ENCODE results near the gene TRIM6. TPM values are rescaled to one million over a fixed set of nuclear protein-coding genes. Genes with fewer than 3 reads are reported as not detected.
"Not testable (repeated sequence)": the region's sequence is repeated elsewhere in the genome, so short reads cannot be mapped to it uniquely, and the experiment has no call there.

TRIM6 gene
- total RNA-seq, 1 experiment from 2014 or later: 17.9 TPM

GRCh38 chr11:5600374-5600851, 4.0 kb downstream of the TRIM6 start:
- H3K79me2 ChIP-seq (ENCODE audit: insufficient read depth, low read length): peaks cover 6% of the 10 kb centered on the region; the same call in 1 of the 2 replicates
- H3K4me3 Mint-ChIP-seq: no peak overlapping the region
- H3K27ac Mint-ChIP-seq: no peak overlapping the region

DNA sequence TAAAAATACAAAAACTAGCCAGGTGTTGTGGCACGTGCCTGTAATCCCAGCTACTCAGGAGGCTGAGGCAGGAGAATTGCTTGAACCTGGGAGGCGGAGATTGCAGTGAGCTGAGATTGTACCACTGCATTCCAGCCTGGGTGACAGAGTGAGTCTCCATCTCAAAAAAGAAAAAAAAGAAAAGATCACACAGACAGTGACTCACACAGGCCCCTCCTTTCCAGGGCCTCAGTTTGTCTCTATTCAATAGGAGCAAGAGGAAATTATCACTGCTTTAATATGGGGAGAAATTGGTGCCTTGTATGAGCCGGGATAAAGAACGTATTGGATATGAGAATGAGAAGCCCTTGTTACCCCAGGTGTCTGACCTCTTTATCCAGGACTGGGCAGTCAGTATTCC, 6.4 kb downstream of the TRIM6 start:
- H3K27me3 Mint-ChIP-seq (ENCODE audit: low read depth); H2BK20ac ChIP-seq (ENCODE audit: low read depth, low read length, poor library complexity, severe bottlenecking); H2BK120ac ChIP-seq (ENCODE audit: low read depth, low read length, poor library complexity, severe bottlenecking); H3K23me2 ChIP-seq (ENCODE audit: insufficient read length, low read depth, low read length, poor library complexity, severe bottlenecking); DNase-seq; H3K27me3 ChIP-seq (ENCODE audit: insufficient read depth, low read length); H3K14ac ChIP-seq (ENCODE audit: insufficient read depth, low read length); H3K4ac ChIP-seq (ENCODE audit: low read depth, low read length); H3K27ac Mint-ChIP-seq; H3K4me1 ChIP-seq (ENCODE audit: insufficient read depth, low read length); H3K9me3 Mint-ChIP-seq; H3K79me1 ChIP-seq (ENCODE audit: insufficient read depth, low read depth, low read length, poor library complexity, severe bottlenecking); H2BK15ac ChIP-seq (ENCODE audit: low read depth, low read length); H2BK5ac ChIP-seq (ENCODE audit: insufficient read length, low read length); H3K4me2 ChIP-seq (ENCODE audit: insufficient read depth, insufficient read length, low read length); H3K9ac ChIP-seq (ENCODE audit: extremely low read depth, insufficient read length, low read length); H2AK5ac ChIP-seq (ENCODE audit: insufficient read length, low read length); H3K23ac ChIP-seq (ENCODE audit: insufficient read length, low read depth, low read length); H4K5ac ChIP-seq (ENCODE audit: insufficient read length, low read depth, low read length); H3K56ac ChIP-seq (ENCODE audit: insufficient read length, low read depth, low read length); H3K18ac ChIP-seq (ENCODE audit: insufficient read length, low read depth, low read length); H3K79me2 ChIP-seq (ENCODE audit: insufficient read depth, low read length); H3T11ph ChIP-seq (ENCODE audit: low read length); H3K27ac ChIP-seq (ENCODE audit: insufficient read length, low read depth, low read length); H3K4me3 Mint-ChIP-seq; H4K20me1 ChIP-seq (ENCODE audit: control insufficient read depth, insufficient read depth, insufficient read length); H4K91ac ChIP-seq (ENCODE audit: insufficient read length, low read depth, low read length); H2BK12ac ChIP-seq (ENCODE audit: insufficient read length, low read depth, low read length); H2AFZ ChIP-seq (ENCODE audit: low read length); H3K9me3 ChIP-seq (ENCODE audit: control insufficient read depth, low read depth, low read length); H4K8ac ChIP-seq (replicated peaks; ENCODE audit: insufficient read length, low read depth, low read length): not testable (repeated sequence)
- H3K36me3 Mint-ChIP-seq (ENCODE audit: insufficient read depth in 1 of 3, low read depth in 3 of 3): peaks cover 27 to 44% (median 42%) of the 10 kb centered on the region in 3 experiments
- peaks cover 14 to 27% of the 10 kb centered on the region in 2 experiments for H3K4me1 Mint-ChIP-seq
- no CpG with 5 or more reads among the region's 4 CpGs for WGBS (ENCODE audit: extremely low coverage, insufficient read length, low lambda C conversion rate)

More at GRCh38 chr11:5600374-5600851, 4.0 kb downstream of the TRIM6 start:
- Histone ChIP-seq H3K9ac (ENCODE audit: extremely low read depth, insufficient read length, low read length) (no peak overlapping the region), H2BK15ac (ENCODE audit: low read depth, low read length) (no peak overlapping the region), H3K27me3 (ENCODE audit: insufficient read depth, low read length) (no peaks in the 10 kb centered on the region), H3T11ph (ENCODE audit: low read length) (no peak overlapping the region), H2BK12ac (ENCODE audit: insufficient read length, low read depth, low read length) (no peak overlapping the region), H2BK5ac (ENCODE audit: insufficient read length, low read length) (no peak overlapping the region), H2BK120ac (ENCODE audit: low read depth, low read length, poor library complexity, severe bottlenecking) (no peak overlapping the region), H2AK5ac (ENCODE audit: insufficient read length, low read length) (no peak overlapping the region), H3K27ac (ENCODE audit: insufficient read length, low read depth, low read length) (no peak overlapping the region), H3K9me3 (ENCODE audit: control insufficient read depth, low read depth, low read length) (no peaks in the 10 kb centered on the region), H3K4me1 (ENCODE audit: insufficient read depth, low read length) (no peaks in the 10 kb centered on the region), H3K4ac (ENCODE audit: low read depth, low read length) (no peak overlapping the region), H2AFZ (ENCODE audit: low read length) (no peak overlapping the region), H4K91ac (ENCODE audit: insufficient read length, low read depth, low read length) (no peak overlapping the region), H4K8ac (replicated peaks; ENCODE audit: insufficient read length, low read depth, low read length) (no peak overlapping the region), H2BK20ac (ENCODE audit: low read depth, low read length, poor library complexity, severe bottlenecking) (no peak overlapping the region), H4K20me1 (ENCODE audit: control insufficient read depth, insufficient read depth, insufficient read length) (no peaks in the 10 kb centered on the region), H3K18ac (ENCODE audit: insufficient read length, low read depth, low read length) (no peak overlapping the region), H3K23ac (ENCODE audit: insufficient read length, low read depth, low read length) (no peak overlapping the region), H3K79me1 (ENCODE audit: insufficient read depth, low read depth, low read length, poor library complexity, severe bottlenecking) (no peaks in the 10 kb centered on the region), H3K4me2 (ENCODE audit: insufficient read depth, insufficient read length, low read length) (no peak overlapping the region), H3K14ac (ENCODE audit: insufficient read depth, low read length) (no peak overlapping the region), H3K56ac (ENCODE audit: insufficient read length, low read depth, low read length) (no peak overlapping the region), H3K23me2 (ENCODE audit: insufficient read length, low read depth, low read length, poor library complexity, severe bottlenecking) (peaks cover 7% of the 10 kb centered on the region), H4K5ac (ENCODE audit: insufficient read length, low read depth, low read length) (no peak overlapping the region)
- DNase-seq: peak; percentile 81
- Mint-ChIP-seq H3K36me3 (ENCODE audit: insufficient read depth in 1 of 3, low read depth in 3 of 3) (peaks cover 14 to 25% (median 19%) of the 10 kb centered on the region in 3 experiments), H3K4me1 (peaks cover 32 to 41% of the 10 kb centered on the region in 2 experiments), H3K9me3 (no peaks in the 10 kb centered on the region), H3K27me3 (ENCODE audit: low read depth) (no peaks in the 10 kb centered on the region)
- no CpG with 5 or more reads among the region's 9 CpGs for WGBS (ENCODE audit: extremely low coverage, insufficient read length, low lambda C conversion rate)
- TF ChIP-seq, protein P1, sequence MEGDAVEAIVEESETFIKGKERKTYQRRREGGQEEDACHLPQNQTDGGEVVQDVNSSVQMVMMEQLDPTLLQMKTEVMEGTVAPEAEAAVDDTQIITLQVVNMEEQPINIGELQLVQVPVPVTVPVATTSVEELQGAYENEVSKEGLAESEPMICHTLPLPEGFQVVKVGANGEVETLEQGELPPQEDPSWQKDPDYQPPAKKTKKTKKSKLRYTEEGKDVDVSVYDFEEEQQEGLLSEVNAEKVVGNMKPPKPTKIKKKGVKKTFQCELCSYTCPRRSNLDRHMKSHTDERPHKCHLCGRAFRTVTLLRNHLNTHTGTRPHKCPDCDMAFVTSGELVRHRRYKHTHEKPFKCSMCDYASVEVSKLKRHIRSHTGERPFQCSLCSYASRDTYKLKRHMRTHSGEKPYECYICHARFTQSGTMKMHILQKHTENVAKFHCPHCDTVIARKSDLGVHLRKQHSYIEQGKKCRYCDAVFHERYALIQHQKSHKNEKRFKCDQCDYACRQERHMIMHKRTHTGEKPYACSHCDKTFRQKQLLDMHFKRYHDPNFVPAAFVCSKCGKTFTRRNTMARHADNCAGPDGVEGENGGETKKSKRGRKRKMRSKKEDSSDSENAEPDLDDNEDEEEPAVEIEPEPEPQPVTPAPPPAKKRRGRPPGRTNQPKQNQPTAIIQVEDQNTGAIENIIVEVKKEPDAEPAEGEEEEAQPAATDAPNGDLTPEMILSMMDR (conservative IDR thresholded peaks at IDR 0.05): peak; percentile 92

Measured in H9 (cell line).